Femur (tissue), 1 donor: ENCODE results near the gene MED25.
A peak's percentile ranks its signal among the peaks of the same experiment; 100 is the strongest.

Source experiments
- DNase-seq: peaks from one replicate; pipeline ENCODE4 v3.0.0-alpha.2; 2017

MED25 gene

DNA sequence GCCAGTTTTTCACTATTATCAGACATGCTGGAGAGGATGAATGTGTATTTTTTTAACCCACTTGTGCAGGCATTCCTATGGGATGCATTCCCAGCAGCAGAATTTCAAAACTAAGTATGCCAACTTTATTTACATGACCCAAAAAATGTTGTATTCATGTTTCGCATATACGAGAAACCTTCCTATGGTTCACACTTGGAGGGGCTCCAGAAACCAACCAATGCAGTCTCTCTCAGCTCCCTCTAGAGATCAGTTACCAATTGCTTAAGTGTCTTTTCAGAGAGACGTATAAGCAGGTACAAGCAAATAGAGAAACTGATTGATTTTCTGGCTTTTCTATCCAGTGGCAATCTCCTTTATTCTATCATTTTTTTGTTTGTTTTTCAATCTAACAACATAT, 27.3 kb downstream of the MED25 start:
- no peak for DNase-seq

DNA sequence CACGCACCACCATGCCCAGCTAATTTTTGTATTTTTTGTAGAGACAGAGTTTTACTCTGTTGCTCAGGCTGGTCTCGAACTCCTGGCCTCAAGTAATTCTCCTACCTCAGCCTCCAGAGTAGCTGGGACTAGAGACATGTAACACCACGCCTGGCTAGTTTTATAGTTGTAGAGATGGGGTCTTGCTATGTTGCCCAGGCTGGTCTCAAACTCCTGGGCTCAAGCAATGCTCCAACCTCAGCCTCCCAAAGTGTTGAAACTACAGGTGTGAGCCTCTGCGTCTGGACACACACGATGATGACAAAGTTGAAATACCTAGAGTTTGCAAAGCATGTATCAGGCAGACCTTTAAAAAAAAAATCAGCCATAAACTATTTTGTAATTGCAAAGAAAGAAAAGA, 28.3 kb downstream of the MED25 start:
- no peak for DNase-seq

- DNase-seq: no peak
These were observed 29.9 kb downstream of the MED25 start for GRCh38 chr19:49847731-49848696.

DNA sequence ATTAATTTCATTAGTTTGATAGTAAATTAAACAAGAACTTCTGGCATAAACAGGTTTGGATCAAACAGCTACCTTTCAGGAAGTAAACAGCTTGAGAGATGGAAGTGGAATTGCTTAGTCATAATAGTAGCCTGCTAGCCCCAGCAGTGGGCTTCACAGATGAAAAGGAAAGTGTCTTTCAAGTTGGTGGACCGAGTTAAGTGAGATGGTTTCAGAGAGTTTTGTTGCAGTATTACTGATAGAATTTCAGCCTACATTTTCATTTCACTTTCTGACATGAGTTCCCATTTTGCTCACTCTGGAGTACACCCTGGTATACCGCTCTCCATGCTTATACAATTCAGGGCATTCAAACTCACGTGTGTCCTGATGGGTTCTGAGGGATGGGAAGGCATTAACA, 30.8 kb downstream of the MED25 start:
- DNase-seq: no peak

GRCh38 chr19:49849433-49850220, 31.5 kb downstream of the MED25 start:
- peak; percentile 16 for DNase-seq

DNA sequence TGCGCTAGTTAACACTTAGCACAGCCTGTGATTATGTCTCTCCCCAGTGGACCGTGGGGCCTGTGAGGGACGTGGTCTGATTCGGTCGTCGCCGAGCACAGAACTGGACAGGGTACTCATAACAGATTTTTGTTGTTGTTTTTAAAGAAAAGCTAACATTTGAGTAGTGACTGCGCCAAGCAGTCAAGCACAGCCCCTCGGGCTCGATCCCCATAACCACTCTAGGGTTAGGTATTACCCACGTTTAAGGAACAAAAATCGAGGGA, 32.1 kb downstream of the MED25 start:
- DNase-seq: no peak

- DNase-seq: peak; percentile 93
These were observed 32.6 kb downstream of the MED25 start, which contains the start of gene PTOV1 for GRCh38 chr19:49850487-49851342. TSS of gene PTOV1 (plus strand) at chr19:49851159.

- DNase-seq: peak; percentile 79
These were observed 33.6 kb downstream of the MED25 start for GRCh38 chr19:49851456-49852259.

DNA sequence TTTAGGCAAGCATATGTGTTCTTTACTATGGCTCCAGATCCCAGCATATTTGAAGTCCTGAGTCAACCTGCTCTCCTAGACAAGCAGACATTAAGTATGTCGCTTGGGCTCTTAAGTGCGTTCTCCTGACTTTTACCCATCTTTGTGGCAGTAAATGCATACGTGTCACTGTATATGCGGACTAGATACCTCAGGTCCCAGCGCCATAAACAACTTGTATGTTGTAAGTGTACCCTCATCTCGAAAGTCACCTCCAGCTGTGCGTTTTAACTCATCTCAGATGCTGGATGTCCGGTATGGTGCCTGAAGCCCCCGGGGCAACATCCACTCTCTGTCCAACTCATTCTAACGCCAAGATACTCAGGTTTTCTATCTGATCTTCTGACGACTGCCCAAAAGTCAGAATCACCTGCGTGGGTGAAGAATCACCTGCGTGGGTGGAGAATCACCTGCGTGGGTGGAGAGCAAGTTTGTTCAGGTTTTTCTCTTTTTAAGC, 34.6 kb downstream of the MED25 start:
- no peak for DNase-seq

- DNase-seq: no peak
These were observed 35.8 kb downstream of the MED25 start for GRCh38 chr19:49853852-49854377.

GRCh38 chr19:49854378-49855263, 36.5 kb downstream of the MED25 start:
- no peak for DNase-seq

GRCh38 chr19:49855277-49855675, 37.2 kb downstream of the MED25 start:
- no peak for DNase-seq

DNA sequence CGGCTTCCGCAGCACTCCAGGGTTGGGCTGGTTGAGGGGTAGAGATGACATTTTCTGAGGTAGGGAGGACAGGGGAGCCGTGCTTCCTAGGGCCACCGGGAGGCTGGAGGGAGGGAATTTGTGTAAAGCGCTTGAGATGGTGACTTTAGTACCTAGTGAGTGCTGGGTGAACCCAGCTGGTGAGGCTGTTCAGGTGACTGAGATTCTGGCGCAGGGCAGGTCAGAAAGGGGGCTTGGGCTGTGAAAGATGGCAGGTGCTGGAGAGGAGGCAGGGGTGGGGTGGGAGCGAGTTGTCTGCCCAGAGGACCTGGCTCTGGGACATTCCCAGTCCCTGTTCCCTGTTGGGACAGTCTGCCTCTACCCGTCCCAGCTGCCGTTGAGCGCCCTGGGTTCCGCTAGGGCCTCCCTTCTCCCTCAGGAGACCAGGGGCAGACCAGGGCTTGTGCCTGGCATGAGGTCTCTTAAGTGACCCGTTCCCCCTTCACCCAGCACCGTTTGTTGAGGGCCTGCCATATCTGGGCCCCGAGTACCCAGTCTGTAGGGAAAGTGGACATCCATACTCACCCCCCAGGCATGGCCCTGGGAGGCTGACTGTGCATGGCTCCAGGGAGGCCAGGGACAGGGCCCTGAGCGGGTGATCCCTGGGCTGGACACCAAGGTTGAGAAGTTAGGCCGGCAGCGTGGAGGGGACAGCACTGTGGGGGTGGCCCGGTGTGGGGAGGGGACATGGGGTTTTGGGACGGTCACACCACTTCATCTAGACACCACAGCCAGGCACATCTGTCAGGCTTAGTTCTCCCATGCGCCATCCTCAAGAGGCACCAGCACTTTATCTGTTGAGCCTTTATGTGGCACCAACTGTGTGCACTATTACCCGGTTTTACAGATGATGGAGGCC, 37.8 kb downstream of the MED25 start:
- no peak for DNase-seq

- no peak for DNase-seq
These were observed 38.5 kb downstream of the MED25 start for GRCh38 chr19:49856574-49857021.

GRCh38 chr19:49857061-49857837, 39.2 kb downstream of the MED25 start:
- DNase-seq: peak; percentile 34

GRCh38 chr19:49857838-49858087, 39.7 kb downstream of the MED25 start:
- peak; percentile 26 for DNase-seq

- DNase-seq: peak; percentile 43
These were observed 40.2 kb downstream of the MED25 start for GRCh38 chr19:49858088-49858985.
